Stimulated activated CD8-positive, alpha-beta memory T cell treated with anti-CD3 and anti-CD28 coated beads, Interleukin-7, amount 100 ng/mL, for 4 hours (primary cell): Measurements from ENCODE around the gene RASGEF1C.
A peak's percentile ranks its signal among the peaks of the same experiment; 100 is the strongest.
"Not testable (repeated sequence)": the region's sequence is repeated elsewhere in the genome, so short reads cannot be mapped to it uniquely, and the experiment has no call there.

ENCODE experiments used
- DNase-seq, 2 donors: peaks; one replicate each; pipeline ENCODE4 v3.0.0-alpha.2; 2020; ENCODE audit warnings: low read depth in 2 of 2

Gene RASGEF1C

GRCh38 chr5:180099733-180100611, 109.0 kb downstream of the RASGEF1C start:
- DNase-seq: no peak

- no peak for DNase-seq
Measured at GRCh38 chr5:180098991-180099732, 109.8 kb downstream of the RASGEF1C start.

GRCh38 chr5:180098526-180098925, 110.5 kb downstream of the RASGEF1C start:
- DNase-seq: no peak

- DNase-seq: no peak
Measured at GRCh38 chr5:180097926-180098325, 111.1 kb downstream of the RASGEF1C start.

- DNase-seq: no peak
Measured at GRCh38 chr5:180097163-180097894, 111.7 kb downstream of the RASGEF1C start.

GRCh38 chr5:180096616-180097015, 112.4 kb downstream of the RASGEF1C start:
- DNase-seq: no peak

- DNase-seq: no peak
Measured at GRCh38 chr5:180095545-180095944, 113.5 kb downstream of the RASGEF1C start.

GRCh38 chr5:180093651-180094382, 115.2 kb downstream of the RASGEF1C start:
- no peak for DNase-seq

DNA sequence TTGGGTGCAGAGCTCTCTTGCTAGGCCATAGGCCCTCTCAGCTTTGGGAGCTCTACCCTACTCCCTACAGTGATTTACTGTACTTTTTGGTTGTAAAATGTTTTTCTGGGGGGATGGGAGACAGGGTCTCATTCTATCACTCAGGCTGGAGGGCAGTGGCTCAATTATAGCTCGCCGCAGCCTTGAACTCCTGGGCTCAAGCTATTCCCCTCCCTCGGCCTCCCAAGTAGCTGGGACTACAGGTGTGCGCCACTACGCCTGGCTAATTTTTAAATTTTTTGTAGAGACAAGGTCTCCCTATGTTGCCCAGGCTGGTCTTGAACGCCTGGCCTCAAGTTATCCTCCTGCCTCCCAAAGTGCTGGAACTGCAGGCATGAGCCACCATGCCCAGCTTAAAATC, 115.8 kb downstream of the RASGEF1C start:
- DNase-seq: no peak

DNA sequence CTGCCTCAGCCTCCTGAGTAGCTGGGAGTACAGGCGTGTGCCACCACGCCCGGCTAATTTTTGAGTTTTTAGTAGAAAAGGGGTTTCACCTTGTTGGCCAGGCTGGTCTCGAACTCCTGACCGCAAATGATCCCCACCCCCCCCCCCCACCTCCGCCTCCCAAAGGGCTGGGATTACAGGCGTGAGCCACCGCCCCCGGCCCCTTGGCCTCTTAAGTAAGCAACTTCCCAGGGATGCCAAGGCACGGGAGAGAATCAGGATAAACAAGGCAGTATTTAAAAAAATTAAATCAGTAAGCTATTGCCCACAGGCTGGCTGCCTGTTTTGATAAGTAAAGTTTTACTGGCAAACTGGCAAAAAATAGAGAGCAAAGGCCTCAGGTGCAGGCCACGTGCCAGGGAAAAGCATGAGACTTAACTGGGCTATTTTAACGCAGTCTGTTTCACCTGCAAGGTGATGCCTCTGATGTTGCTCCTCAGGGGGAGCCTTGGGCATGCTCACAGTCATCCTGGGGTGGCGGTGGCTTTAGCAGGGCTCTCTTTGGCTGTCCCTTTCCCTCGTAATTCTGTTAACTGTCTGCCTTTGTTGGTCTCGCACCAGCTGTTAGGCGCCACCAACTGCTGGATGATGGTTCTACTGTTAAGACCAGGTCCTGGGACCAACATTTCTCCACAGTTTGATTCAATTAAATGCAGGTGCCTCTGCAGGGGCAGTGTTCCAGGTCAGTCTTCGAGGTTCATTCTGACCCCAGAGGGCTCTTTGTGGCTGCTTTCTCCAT, 118.1 kb downstream of the RASGEF1C start:
- DNase-seq: no peak

DNA sequence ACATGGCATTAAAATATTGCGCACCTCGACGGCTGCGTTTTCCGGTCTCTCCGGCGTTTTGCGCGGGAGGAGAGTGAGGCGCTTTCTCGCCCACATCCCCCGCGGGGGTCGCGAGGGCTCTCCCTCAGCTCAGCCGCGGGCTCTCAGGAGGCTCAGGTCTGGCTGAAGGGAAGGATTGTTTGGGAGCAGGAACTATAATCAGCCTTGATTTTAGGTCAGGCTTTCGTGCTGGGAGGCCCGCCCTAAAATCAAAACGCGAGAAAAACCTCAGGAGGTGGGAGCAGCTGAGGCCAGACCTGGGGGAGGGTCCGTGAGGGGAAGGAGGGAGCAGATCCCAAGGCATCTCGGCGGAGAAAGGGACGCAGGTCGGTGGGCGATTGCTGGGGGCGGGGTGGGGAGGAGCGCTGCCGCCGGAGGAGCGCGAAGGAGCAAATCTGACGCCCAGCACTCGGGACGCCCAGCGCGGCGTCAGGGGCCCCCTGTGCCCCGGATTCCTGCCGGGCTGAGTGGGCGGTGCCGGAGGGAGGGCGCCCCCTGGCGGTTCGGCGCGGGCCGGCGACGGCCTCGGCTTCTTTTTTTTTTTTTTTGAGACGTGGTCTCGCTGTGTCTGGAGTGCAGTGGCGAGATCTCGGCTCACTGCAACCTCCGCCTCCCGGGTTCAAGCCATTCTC, 118.8 kb downstream of the RASGEF1C start:
- peak; percentile 29 to 74 for DNase-seq

GRCh38 chr5:180089628-180090027, 119.4 kb downstream of the RASGEF1C start:
- not testable (repeated sequence) for DNase-seq

DNA sequence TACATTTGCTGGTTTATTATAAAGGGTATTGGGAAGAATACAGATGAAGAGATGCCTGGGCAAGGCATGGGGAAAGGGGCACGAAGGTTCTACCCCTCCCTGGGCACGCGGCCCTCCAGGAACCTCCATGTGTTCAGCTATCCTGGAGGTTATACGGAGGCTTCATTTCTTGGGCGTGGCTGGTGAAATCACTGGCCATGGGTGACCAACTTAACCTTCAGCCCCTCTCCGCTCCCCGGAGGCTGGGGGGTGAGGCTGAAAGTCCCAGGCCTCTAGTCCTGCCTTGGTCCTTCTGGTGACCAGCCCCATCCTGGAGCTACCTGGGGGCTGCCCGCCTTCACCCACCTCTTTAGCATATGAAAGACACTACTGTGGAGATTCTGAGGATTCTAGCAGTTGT, 120.5 kb downstream of the RASGEF1C start:
- no peak for DNase-seq

DNA sequence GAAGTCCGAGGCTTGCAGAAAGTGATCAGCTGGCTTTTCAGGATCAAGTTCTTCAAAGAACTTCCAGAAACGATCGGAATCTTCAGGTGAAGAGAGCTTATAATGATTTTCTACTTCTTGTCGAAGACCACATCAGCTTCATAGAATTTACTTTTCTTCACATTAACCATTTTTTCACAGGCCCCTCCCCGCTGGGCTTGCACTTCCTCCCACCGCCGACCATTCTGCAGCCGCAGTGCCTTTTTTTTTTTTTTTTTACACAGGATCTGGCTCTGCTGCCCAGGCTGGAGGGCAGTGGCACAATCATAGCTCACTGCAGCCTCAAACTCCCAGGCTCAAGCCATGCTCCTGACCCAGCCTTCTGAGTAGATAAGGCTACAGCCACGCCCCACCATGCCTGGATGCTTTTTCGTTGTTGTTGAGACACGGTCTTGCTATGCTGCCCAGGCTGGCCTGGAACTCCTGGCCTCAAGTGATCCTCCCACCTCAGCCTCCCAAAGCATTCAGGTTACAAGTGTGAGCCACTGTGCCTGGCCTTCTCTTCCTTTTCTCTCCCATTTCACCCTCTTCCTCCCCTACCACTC, 122.1 kb downstream of the RASGEF1C start:
- no peak for DNase-seq

DNA sequence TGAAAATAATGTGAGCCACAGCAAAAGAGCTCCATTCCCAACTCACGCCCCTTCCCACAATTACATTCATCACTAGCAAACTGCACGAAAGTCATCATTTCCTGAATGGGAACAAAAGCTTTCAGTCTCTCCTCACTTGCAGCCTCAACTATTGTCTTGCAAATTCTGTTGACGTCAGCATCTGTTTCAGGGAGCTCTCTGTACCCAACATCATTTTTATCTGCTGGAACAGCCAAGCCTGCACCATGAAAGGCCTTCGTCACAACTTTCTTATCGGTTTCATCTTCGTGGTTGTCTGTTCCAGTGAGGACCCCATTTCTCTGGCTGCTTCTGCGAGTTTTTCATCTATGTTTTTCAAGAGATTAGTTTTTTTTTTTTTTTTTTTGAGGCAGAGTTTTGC, 123.2 kb downstream of the RASGEF1C start:
- DNase-seq: no peak

DNA sequence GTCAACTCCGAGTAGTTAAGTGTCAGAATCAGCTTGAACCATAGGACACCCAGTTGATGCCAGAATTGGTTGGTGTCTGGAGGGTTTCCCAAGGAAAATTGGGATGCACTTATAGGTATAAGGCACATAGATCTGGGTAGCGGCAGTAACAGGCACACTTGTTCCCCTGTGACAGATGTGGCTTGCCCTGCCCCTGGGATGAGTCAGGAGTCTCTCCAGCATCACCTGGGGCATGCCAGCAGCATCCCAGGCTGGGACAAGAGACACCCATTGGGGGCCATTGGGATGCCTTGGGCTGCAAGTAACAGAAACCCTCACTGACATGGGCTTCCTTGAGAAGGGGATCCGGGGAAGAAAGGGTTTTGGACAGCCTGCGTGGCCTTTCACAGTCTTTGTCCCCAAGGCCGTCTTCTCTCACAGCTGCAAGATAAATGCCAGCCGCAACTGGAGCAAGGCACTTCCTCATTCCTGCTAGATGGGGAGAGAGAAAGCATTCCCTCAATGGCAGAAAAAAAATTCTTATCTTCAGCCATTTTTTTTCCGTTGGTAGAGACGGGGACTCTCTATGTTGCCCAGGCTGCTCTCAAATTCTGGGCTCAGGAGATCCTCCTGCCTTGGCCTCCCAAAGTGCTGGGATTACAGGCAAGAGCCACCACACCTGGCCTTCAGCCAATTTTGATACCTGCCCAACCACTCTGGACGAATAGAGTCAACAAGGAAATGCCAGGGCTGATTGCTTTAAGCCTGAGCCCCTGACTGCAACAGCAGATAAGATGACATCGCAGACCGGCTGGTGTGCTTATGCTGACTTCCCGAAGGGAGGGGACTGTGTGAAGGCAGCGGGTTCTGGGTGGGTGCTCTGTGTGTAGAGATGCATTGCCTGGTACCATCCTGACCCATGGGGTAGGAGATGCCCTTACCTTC, 124.1 kb downstream of the RASGEF1C start:
- no peak for DNase-seq

DNA sequence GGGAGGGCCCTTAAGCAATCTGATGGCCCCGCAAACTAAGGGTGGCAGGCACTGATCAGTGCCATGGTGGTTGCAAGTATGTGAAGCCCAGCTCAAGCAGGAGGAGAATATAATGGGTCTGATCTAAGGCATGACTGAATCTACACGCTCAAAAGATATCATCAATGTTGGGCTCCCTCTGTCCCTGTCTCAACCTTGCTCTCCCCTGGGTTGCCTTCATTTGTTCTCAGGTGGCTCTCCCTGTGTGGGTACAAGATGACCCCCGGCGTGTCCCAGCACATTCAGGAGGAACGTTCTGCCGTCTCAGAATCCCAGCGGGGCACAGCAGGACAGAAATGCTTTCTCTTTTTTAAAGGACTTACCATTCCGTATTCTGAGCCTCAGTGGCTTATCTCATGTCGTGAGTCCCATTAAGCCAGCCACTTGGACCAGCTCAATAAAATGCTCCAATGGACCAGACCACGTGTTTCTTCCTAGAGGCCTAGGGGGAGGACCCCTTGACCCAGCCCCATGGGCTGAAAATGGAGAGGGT, 125.4 kb downstream of the RASGEF1C start:
- DNase-seq: no peak

GRCh38 chr5:180082633-180083420, 126.2 kb downstream of the RASGEF1C start:
- no peak for DNase-seq
